Measurements from ENCODE around the gene PPIF. TPM values are rescaled to one million over a fixed set of nuclear protein-coding genes. Genes with fewer than 3 reads are reported as not detected.

PPIF gene
- total and polyA plus RNA-seq, 3 donors from 2014 or later = 80.1 to 106 (median 82.1) TPM

GRCh38 chr10:79377557-79378382 is 30.5 kb downstream of the PPIF start:
- Histone ChIP-seq H3K36me3 (ENCODE audit: low read depth, missing control alignments) (no peaks in the 10 kb centered on the region), H3K9me3 (no peaks in the 10 kb centered on the region), H3K27ac (no peak overlapping the region), H3K4me3 (no peak overlapping the region), H3K27me3 (no peaks in the 10 kb centered on the region), H3K4me1 (peaks cover 38% of the 10 kb centered on the region)
- peak; percentile 8 for DNase-seq
- intact Hi-C loops (cut with DNase I; ENCODE audit: low total_unique reads) = no loop called here
- WGBS, 2 donors = 73 to 79% methylated on average over 36 of the region's 36 CpGs
- no peak for TF ChIP-seq CTCF (IDR thresholded peaks at IDR 0.05)
- no peak for TF ChIP-seq POLR2A (IDR thresholded peaks at IDR 0.05)

- no peaks in the 10 kb centered on the region for H3K27me3 ChIP-seq
- no peak overlapping the region for H3K27ac ChIP-seq
- WGBS, 2 donors = 52 to 56% methylated on average over 7 of the region's 7 CpGs
- peaks cover 38% of the 10 kb centered on the region for H3K4me1 ChIP-seq
- H3K36me3 ChIP-seq (ENCODE audit: low read depth, missing control alignments) = no peaks in the 10 kb centered on the region
- intact Hi-C loops (cut with DNase I; ENCODE audit: low total_unique reads) = no loop called here
- no peak for DNase-seq
- H3K4me3 ChIP-seq = no peak overlapping the region
- no peaks in the 10 kb centered on the region for H3K9me3 ChIP-seq
- TF ChIP-seq POLR2A (IDR thresholded peaks at IDR 0.05) (no peak), CTCF (IDR thresholded peaks at IDR 0.05) (no peak)
Measured at GRCh38 chr10:79378383-79378646, 31.0 kb downstream of the PPIF start.

- intact Hi-C loops (cut with DNase I; ENCODE audit: low total_unique reads) = no loop called here
- Histone ChIP-seq H3K4me1 (peaks cover 38% of the 10 kb centered on the region), H3K27me3 (no peaks in the 10 kb centered on the region), H3K9me3 (no peaks in the 10 kb centered on the region), H3K27ac (no peak overlapping the region), H3K4me3 (no peak overlapping the region), H3K36me3 (ENCODE audit: low read depth, missing control alignments) (no peaks in the 10 kb centered on the region)
- DNase-seq = peak; percentile 12
- no peak for TF ChIP-seq POLR2A (IDR thresholded peaks at IDR 0.05)
- TF ChIP-seq CTCF (IDR thresholded peaks at IDR 0.05) = no peak
- 54 to 66% methylated on average over 21 to 22 of the region's 22 CpGs for WGBS, 2 donors
Measured at GRCh38 chr10:79378647-79379511, 31.6 kb downstream of the PPIF start.

- no peak overlapping the region for H3K4me3 ChIP-seq
- H3K27me3 ChIP-seq = no peaks in the 10 kb centered on the region
- no peaks in the 10 kb centered on the region for H3K9me3 ChIP-seq
- intact Hi-C loops (cut with DNase I; ENCODE audit: low total_unique reads) = no loop called here
- H3K27ac ChIP-seq = no peak overlapping the region
- peaks cover 37% of the 10 kb centered on the region for H3K4me1 ChIP-seq
- H3K36me3 ChIP-seq (ENCODE audit: low read depth, missing control alignments) = no peaks in the 10 kb centered on the region
- 38 to 52% methylated on average over 6 to 9 of the region's 9 CpGs for WGBS, 2 donors
- peak; percentile 49 for DNase-seq
- TF ChIP-seq CTCF (IDR thresholded peaks at IDR 0.05) (no peak), POLR2A (IDR thresholded peaks at IDR 0.05) (no peak)
Measured at GRCh38 chr10:79379512-79380124, 32.3 kb downstream of the PPIF start.

Measured in testis (tissue), 3 donors.